HL-60 (cell line): ENCODE measurements around the gene ACKR2.

Source experiments
- DNase-seq, 2 experiments: peaks; one replicate each; pipeline ENCODE4 v3.0.0-alpha.2; 2010 to 2020; ENCODE audit warnings: low read depth in 1 of 2, low spot score in 1 of 2
- H3K27ac ChIP-seq: fragments of 250-450 bp; sonication (Bioruptor Pico); replicated peaks from 2 replicates; pipeline ENCODE4 v1.5.1; 2020; ENCODE audit warnings: mild to moderate bottlenecking, moderate library complexity
- H3K27me3 ChIP-seq: fragments of 250-450 bp; sonication (Bioruptor Pico); 2 replicates; pipeline ENCODE4 v1.5.1; 2021; ENCODE audit warnings: mild to moderate bottlenecking, moderate library complexity; ENCODE audit not compliant: insufficient read depth, poor library complexity, severe bottlenecking
- H3K4me3 ChIP-seq: replicated peaks from 2 replicates; pipeline ENCODE4 v1.5.1; 2011; ENCODE audit warnings: mild to moderate bottlenecking, control low read depth, low read length; ENCODE audit not compliant: insufficient read depth
- GABPA ChIP-seq: IDR thresholded peaks from 2 replicates; pipeline ENCODE4 v1.6.1; 2012; ENCODE audit warnings: low read depth
- POLR2AphosphoS5 ChIP-seq: IDR thresholded peaks from 2 replicates; pipeline ENCODE4 v1.6.1; 2012; ENCODE audit warnings: low read depth
- SPI1 ChIP-seq: IDR thresholded peaks from 2 replicates; pipeline ENCODE4 v1.6.1; 2012; ENCODE audit warnings: low read depth, mild to moderate bottlenecking, borderline replicate concordance
- TF ChIP-seq, protein P1 (sequence below): IDR thresholded peaks from one replicate; pipeline ENCODE4 v1.5.1; 2011; ENCODE audit warnings: low read length, control low read depth, inconsistent platforms; ENCODE audit not compliant: insufficient read depth
- TF ChIP-seq, protein P2 (sequence below): IDR thresholded peaks from 2 replicates; pipeline ENCODE4 v1.6.1; 2012; ENCODE audit warnings: low read depth; ENCODE audit not compliant: insufficient replicate concordance

ACKR2 gene

GRCh38 chr3:42911551-42911950 is 102.3 kb downstream of the ACKR2 start:
- no peak overlapping the region for H3K4me3 ChIP-seq
- DNase-seq: no peak
- peaks cover 10% of the 10 kb centered on the region for H3K27me3 ChIP-seq
- TF ChIP-seq, protein P1, sequence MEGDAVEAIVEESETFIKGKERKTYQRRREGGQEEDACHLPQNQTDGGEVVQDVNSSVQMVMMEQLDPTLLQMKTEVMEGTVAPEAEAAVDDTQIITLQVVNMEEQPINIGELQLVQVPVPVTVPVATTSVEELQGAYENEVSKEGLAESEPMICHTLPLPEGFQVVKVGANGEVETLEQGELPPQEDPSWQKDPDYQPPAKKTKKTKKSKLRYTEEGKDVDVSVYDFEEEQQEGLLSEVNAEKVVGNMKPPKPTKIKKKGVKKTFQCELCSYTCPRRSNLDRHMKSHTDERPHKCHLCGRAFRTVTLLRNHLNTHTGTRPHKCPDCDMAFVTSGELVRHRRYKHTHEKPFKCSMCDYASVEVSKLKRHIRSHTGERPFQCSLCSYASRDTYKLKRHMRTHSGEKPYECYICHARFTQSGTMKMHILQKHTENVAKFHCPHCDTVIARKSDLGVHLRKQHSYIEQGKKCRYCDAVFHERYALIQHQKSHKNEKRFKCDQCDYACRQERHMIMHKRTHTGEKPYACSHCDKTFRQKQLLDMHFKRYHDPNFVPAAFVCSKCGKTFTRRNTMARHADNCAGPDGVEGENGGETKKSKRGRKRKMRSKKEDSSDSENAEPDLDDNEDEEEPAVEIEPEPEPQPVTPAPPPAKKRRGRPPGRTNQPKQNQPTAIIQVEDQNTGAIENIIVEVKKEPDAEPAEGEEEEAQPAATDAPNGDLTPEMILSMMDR: no peak
- TF ChIP-seq, protein P2, sequence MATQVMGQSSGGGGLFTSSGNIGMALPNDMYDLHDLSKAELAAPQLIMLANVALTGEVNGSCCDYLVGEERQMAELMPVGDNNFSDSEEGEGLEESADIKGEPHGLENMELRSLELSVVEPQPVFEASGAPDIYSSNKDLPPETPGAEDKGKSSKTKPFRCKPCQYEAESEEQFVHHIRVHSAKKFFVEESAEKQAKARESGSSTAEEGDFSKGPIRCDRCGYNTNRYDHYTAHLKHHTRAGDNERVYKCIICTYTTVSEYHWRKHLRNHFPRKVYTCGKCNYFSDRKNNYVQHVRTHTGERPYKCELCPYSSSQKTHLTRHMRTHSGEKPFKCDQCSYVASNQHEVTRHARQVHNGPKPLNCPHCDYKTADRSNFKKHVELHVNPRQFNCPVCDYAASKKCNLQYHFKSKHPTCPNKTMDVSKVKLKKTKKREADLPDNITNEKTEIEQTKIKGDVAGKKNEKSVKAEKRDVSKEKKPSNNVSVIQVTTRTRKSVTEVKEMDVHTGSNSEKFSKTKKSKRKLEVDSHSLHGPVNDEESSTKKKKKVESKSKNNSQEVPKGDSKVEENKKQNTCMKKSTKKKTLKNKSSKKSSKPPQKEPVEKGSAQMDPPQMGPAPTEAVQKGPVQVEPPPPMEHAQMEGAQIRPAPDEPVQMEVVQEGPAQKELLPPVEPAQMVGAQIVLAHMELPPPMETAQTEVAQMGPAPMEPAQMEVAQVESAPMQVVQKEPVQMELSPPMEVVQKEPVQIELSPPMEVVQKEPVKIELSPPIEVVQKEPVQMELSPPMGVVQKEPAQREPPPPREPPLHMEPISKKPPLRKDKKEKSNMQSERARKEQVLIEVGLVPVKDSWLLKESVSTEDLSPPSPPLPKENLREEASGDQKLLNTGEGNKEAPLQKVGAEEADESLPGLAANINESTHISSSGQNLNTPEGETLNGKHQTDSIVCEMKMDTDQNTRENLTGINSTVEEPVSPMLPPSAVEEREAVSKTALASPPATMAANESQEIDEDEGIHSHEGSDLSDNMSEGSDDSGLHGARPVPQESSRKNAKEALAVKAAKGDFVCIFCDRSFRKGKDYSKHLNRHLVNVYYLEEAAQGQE: no peak
- no peak overlapping the region for H3K27ac ChIP-seq

DNA sequence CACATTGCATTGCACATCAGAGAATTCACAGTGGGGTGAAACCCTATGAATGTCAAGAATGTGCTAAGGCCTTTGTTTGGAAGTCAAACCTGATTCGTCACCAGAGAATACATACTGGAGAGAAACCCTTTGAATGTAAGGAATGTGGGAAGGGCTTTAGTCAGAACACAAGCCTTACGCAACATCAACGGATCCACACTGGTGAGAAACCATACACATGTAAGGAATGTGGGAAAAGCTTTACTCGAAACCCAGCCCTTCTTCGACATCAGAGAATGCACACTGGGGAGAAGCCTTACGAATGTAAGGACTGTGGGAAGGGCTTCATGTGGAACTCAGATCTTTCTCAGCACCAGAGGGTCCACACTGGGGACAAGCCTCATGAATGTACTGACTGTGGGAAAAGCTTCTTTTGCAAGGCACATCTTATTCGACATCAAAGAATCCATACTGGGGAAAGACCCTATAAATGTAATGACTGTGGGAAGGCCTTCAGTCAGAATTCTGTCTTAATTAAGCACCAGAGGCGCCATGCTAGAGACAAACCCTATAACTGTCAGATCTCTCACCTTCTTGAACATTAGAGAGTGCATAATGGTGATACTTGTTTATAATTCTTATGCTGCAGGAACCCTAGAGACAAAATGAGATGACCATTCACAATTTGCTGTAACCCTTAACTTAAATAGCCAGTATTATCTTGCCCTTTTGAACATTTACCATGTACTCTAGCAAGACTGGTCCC is 105.7 kb downstream of the ACKR2 start:
- Histone ChIP-seq H3K27ac (no peak overlapping the region), H3K27me3 (no peaks in the 10 kb centered on the region), H3K4me3 (no peak overlapping the region)
- TF ChIP-seq, protein P2: no peak
- TF ChIP-seq GABPA (no peak), POLR2AphosphoS5 (no peak), SPI1 (no peak)
- TF ChIP-seq, protein P1: no peak
- no peak for DNase-seq
